ENCODE data around the gene SIK3. TPM values are rescaled to one million over a fixed set of nuclear protein-coding genes. Genes with fewer than 3 reads are reported as not detected.
A peak's percentile ranks its signal among the peaks of the same experiment; 100 is the strongest.

SIK3 gene
- total RNA-seq, 4 donors from 2014 or later: 31.7 to 56.1 (median 45.3) TPM

- TF ChIP-seq POLR2AphosphoS5 (IDR thresholded peaks at IDR 0.05) (no peak), EP300 (IDR thresholded peaks at IDR 0.05) (no peak), CTCF (IDR thresholded peaks at IDR 0.05) (no peak), POLR2A (IDR thresholded peaks at IDR 0.05) (no peak)
- H3K36me3 ChIP-seq: no peaks in the 10 kb centered on the region
- 27 to 46% methylated on average over 4 of the region's 6 CpGs for WGBS, 2 donors (ENCODE audit: low coverage in 1 of 2)
- H3K4me3 ChIP-seq: peak overlapping the region; percentile 96 to 97
- H3K4me1 ChIP-seq: peaks cover 4 to 75% (median 13%) of the 10 kb centered on the region in 3 donors
- no peaks in the 10 kb centered on the region for H3K27me3 ChIP-seq
- H3K27ac ChIP-seq: peak overlapping the region; percentile 95 to 100 (median 98)
- ATAC-seq: no peak
- H3K9me3 ChIP-seq: no peaks in the 10 kb centered on the region
Measured at GRCh38 chr11:117096201-117096991, 1.8 kb downstream of the SIK3 start.

DNA sequence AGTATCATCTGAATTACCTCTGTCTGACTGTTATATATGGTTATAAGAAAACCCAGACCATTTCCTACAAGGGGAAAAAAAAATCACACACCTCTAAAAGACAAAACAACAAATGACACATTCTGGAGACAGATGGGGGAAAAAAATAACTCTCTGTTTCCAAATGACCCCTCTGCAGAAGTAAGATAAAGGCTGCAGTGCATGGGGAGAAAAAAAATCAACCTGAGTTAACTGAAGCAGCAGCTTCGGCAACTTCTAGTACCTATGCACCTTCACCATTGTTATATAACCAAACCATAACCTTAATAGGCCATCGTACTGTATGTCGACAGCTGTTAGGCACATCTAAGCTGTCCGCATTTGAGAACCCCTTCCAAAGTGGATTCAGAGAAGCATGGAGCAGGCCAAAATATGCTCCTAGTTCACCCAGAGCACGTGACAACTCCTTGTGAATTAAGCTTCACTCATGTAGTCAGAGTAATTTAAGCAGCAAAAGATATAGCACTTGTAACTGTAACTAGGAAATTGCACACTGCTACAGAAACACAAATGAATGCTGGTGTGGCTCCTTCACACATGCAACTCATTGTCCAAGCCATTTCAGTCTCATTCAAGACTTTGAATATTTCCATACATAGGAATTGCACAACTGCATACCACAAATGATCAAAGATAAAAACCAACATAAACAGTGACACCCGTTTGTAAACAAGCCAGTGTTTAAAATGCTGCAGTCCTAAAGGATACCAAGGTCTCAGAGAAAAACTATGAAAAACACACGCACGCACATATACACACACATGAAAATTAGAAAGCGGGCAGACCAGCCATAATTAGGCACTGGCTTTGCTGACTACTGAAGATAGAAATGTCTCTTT, 2.7 kb downstream of the SIK3 start:
- H3K4me3 ChIP-seq: peak overlapping the region in 1 of 2 donors; percentile 5
- H3K4me1 ChIP-seq: peaks cover 4 to 84% (median 13%) of the 10 kb centered on the region in 3 donors
- ATAC-seq: no peak
- peak overlapping the region; percentile 95 to 100 (median 98) for H3K27ac ChIP-seq
- no peaks in the 10 kb centered on the region for H3K9me3 ChIP-seq
- H3K27me3 ChIP-seq: no peaks in the 10 kb centered on the region
- TF ChIP-seq POLR2A (IDR thresholded peaks at IDR 0.05): no peak
- no peak for TF ChIP-seq CTCF (IDR thresholded peaks at IDR 0.05)
- TF ChIP-seq POLR2AphosphoS5 (IDR thresholded peaks at IDR 0.05): no peak
- no peak for TF ChIP-seq EP300 (IDR thresholded peaks at IDR 0.05)
- no peaks in the 10 kb centered on the region for H3K36me3 ChIP-seq
- WGBS, 2 donors (ENCODE audit: low coverage in 1 of 2): 23 to 29% methylated on average over 8 to 9 of the region's 9 CpGs

DNA sequence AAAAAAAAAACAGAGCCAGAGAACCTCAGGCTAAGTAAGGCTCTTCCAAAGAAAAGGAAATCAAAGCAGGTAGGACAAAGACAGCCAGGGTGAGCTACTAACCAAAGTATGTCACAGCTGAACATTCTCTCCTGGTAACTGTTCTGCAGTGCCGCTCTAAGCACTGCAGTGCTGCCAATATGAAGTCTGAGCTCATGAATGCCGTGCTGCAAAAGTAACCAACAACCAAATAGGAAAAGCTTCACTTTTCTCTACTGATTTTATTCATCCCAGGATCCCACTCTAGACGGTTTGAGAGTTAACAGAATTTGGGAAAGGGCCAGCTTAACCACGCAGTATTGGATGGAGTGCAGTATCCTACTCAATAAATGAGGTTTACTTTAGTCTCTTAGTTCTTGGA, 3.5 kb downstream of the SIK3 start:
- H3K4me3 ChIP-seq: no peak overlapping the region
- H3K36me3 ChIP-seq: no peaks in the 10 kb centered on the region
- no peaks in the 10 kb centered on the region for H3K9me3 ChIP-seq
- no peak for ATAC-seq
- H3K27me3 ChIP-seq: no peaks in the 10 kb centered on the region
- 4 to 12% methylated on average over 4 of the region's 4 CpGs for WGBS, 2 donors (ENCODE audit: low coverage in 1 of 2)
- TF ChIP-seq POLR2A (IDR thresholded peaks at IDR 0.05) (no peak), POLR2AphosphoS5 (IDR thresholded peaks at IDR 0.05) (no peak), EP300 (IDR thresholded peaks at IDR 0.05) (no peak), CTCF (IDR thresholded peaks at IDR 0.05) (no peak)
- H3K27ac ChIP-seq: peak overlapping the region; percentile 71 to 100 (median 98)
- peaks cover 8 to 87% (median 13%) of the 10 kb centered on the region in 3 donors for H3K4me1 ChIP-seq

GRCh38 chr11:117092951-117093590, 5.2 kb downstream of the SIK3 start:
- TF ChIP-seq POLR2AphosphoS5 (IDR thresholded peaks at IDR 0.05) (no peak), POLR2A (IDR thresholded peaks at IDR 0.05) (no peak), CTCF (IDR thresholded peaks at IDR 0.05) (no peak), EP300 (IDR thresholded peaks at IDR 0.05) (no peak)
- Histone ChIP-seq H3K27ac (peak overlapping the region in 3 of 4 donors; percentile 58 to 100 (median 97)), H3K36me3 (no peaks in the 10 kb centered on the region), H3K4me3 (no peak overlapping the region), H3K27me3 (no peaks in the 10 kb centered on the region), H3K9me3 (no peaks in the 10 kb centered on the region), H3K4me1 (peaks cover 8 to 90% (median 13%) of the 10 kb centered on the region in 3 donors)
- 32 to 65% methylated on average over 5 of the region's 5 CpGs for WGBS, 2 donors (ENCODE audit: low coverage in 1 of 2)
- ATAC-seq: no peak

Data from gastroesophageal sphincter (tissue), 4 donors.